Activated T-cell treated with anti-CD3 and anti-CD28 coated beads for 1 hour (primary cell): ENCODE measurements around the gene OSBPL5.
"Not testable (repeated sequence)": the region's sequence is repeated elsewhere in the genome, so short reads cannot be mapped to it uniquely, and the experiment has no call there.

Experiments used
- DNase-seq: peaks from one replicate; pipeline ENCODE4 v3.0.0-alpha.2; 2020; ENCODE audit warnings: low read depth

OSBPL5 gene

DNA sequence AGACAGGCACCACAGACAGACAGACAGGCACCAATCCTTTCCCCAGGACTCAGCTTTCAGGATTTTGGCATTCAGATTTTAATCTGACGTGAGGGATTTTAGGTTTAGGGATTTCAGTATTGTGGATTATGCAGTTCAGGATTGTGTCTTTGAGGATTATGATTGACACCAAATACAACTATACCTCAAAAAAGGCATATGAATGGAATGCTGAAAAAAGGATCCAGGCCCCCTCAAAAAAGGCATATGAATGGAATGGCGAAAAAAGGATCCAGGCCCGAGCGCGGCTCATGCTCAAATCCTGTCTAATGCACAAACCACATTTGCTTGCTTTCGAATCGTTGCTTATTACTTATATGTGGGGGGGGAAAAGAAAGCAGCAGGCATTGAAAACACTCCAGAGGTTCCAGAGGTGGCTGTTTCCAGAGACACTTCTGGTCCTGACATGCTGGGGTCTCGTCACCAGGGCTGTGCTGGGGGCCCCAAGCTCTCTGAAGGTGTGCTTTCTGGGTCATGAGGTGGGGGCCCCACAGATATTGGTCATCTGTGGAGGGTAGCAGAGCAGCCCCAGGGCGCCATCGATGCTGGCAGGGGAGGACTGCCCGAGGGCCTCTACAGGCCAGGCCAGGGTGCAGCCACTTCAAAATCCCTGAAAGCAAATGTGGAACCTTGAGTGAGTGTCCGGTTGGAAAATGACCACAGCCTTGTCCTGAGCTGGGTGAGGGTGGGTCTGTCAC, 16.8 kb upstream of the OSBPL5 start:
- DNase-seq, result no peak

DNA sequence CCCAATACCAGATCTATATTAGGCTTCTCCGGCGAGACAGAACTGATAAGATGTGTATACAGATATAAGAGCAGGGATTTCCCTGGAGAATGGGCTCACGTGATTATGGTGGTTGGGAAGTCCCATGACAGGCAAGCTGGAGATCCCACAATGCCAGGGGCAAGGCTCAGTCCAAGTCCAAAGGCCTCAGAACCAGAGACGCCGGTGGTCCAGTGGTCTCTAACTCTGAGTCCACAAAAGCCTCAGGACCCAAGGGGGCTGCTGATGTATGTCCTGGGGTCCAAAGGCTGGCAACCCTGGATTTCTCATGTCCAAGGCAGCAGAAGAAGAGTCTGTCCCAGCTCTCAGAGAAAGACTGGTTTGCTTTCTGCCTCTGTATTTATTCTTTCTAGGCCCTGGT, 15.8 kb upstream of the OSBPL5 start:
- DNase-seq, result no peak

DNA sequence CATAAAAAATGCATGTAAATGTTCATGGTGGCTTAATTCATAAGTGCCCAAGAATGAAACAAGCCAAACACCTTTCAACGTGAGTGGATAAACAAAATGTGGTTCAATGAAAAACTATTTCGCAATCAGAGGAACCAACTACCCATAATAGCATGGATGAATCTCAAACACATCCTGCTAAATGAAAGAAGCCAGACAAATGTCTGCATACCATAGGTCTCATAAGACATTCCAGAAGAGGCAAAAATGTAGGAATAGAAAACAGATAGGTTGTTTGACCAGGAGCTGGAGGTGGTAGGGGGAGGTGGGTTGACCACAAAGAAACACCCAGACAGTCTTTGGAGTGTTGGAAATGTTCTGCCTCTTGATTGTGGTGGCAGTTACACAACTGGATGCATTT, 13.2 kb upstream of the OSBPL5 start:
- DNase-seq, result no peak

DNA sequence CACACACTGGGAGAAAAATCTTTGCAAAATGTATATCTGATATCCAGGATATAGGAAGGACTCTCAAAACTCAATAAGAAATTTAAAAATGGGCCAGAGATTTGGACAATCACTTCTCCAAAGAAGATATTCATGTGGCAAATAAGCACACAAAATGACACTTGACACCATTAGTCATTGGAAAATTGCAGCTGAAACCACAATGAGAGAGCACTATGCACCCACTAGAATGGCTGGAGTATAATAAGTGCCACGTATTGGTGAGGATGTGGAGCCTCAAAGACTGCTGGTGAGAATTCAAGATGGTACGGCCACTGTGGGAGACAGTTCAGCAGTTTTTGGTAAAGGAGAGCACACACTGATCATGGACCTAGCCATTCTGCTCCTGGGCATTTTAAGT, 12.8 kb upstream of the OSBPL5 start:
- DNase-seq, result no peak

DNA sequence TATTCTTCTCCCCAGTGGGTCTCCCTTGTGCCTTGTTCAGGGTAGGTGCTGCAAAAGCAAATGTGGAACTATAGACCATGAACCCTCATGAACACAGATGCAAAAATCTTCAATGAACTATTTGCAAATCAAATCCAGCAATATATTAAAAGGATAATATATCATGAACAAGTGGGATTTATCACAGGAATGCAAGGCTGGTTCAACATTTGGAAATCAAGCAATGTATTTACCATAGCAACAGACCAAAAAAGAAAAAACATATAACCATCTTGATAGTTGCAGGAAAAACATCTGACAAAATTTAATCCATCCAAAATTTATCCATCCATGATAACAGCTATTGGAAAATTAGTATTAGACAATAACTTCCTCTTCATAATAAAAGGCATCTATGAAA, 11.4 kb upstream of the OSBPL5 start:
- no peak for DNase-seq

DNA sequence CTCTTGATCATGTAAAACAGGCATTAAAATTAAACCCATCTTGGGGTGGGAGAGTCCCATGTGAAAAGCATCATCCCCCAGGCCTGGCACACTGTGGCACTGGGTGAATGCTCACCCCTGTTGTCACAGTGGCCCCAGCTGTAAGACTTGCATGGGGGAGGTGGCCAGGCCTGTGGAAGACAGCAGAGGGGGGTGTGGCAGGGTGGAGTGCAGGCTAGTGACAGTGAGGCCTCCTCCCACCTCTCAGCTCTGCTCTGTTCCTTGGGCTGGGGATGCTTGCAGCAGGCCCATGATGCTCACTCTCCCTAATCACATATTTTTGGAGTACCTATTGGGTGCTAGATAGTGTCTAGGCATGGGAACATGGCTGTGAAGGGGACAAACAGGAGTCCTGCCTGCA, 10.1 kb upstream of the OSBPL5 start:
- DNase-seq, result no peak

DNA sequence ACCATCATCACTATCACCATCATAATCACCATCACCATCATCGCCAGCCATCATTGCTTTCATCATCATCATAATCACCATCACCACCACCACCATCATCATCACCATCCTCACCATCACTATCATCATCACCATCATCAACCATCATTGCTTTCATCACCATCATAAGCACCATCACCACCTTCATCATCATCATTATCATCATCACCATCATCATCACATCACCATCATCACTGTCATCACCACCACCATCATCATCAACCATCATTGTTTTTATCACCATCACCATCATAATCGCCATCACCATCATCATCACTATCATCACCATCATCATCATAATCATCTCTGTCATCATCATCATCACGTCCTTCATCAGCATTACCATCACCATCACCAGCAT, 9.3 kb upstream of the OSBPL5 start:
- no peak for DNase-seq

DNA sequence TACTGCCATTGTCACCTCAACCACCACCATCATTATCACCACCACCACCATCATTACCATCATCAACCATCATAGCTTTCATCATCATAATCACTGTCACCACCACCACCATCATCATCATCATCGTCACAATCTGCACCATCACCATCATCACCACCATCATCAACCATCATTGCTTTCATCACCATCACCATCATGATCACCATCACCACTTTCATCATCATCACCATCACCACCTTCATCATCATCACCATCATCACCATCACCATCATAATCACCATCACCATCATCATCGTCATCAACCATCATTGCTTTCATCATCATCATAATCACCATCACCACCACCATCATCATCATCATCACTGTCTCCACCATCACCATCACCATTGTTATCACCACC, 8.7 kb upstream of the OSBPL5 start:
- DNase-seq, result no peak

DNA sequence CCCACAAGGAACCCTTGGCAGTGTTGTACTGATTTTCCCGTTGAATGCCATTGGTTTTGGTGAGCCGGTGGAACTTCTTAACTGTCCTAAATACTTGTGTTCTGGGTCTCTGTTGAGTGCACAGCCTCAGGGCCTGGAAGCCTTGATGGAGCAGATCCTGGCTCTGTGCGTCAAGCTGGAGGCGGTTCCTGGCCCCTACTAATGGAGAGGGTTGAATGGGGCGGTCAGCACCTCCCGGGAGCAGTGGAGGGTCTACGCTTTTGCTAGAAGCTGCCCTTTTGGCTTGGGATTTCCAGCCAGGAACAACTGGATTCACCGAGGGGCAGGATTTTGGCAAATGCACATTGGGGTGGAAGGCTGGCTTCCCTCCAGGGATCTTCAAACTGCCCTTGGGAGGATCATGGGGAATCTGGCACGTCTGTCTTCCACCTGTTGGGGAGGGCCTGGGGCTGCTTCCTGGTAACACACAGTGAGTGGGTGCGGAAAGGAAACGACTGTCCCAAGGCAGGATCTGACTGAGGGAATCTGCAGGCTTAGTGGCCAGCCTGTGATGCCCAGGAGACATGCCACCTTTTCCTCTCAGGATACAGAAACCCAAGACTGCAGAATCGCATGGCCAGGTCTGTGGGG, 6.9 kb upstream of the OSBPL5 start:
- no peak for DNase-seq

DNA sequence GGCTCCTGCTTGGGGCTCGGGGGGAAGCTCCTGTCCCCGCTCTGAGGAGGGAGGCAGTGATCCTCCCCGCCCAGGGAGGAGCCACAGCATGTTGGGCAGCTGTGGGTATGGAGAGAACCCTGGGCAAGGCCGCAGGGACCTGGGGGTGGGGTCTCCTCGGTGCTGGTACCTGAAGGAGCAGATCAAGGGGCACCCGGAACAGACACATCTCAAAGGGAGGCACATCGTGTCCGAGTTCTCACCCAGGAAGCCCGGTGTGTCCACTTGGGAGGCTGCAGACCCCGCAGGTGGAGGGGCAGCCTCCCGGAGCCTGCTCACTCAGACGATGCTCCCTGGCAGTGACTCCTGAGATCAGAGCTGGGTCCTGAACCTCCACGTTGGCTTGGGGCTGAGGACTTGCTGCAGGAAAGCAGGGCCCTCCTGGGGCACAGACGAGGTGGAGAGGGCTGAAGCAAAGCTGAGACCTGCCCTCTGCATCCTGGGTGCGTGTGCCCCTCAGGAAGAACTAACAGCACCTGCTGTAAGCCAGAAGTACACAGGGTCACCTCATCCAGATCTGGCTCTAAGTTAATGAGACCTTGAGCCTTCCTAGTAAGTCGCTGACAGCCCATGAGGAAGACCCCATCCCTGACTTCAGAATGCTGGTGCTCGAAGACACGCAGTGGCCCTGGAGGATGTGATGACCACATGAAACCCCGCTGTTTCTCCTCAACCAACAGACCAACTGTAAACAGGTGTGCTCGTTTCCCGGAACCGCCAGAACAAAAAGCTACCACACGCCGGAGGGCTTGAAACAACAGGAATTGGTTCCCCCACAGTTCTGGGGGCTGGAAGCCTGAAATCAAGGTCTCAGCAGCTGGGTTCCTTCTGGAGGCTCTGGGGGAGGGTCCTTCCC, 5.9 kb upstream of the OSBPL5 start:
- DNase-seq, result no peak

DNA sequence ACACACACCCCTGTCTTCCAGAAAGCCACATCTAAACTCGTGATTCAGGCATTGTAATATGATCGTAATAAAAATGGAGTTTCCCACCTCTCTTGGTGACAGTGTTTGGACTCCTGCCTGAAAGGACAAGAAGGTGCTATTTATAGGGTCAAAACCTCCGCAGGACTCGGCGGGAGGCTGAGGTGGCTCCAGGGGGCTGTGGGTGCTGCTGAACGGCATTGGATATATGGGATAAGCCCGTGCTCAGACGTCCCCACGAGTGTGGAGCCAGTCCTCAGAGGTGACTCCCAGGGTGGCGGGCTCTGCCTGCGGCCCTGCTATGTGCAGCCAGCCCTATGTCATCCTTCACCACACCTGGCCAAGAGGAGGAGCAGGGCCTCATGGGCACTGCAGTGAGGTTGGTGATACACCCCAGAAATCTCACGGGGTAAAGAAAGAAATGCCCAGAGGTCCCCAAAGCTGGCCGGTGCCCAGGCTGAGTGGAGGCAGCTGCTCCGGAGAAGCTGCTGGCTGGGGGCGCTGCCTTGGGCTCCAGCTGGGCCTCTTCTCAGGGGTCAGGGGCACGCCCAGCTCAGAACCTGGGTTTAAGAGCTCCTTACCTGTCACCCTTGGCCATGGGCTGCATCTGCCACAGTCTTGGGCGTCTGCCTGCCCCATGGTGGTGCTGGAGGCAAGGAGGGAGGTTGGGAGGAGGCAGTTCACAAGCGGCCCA, 5.1 kb upstream of the OSBPL5 start:
- no peak for DNase-seq

DNA sequence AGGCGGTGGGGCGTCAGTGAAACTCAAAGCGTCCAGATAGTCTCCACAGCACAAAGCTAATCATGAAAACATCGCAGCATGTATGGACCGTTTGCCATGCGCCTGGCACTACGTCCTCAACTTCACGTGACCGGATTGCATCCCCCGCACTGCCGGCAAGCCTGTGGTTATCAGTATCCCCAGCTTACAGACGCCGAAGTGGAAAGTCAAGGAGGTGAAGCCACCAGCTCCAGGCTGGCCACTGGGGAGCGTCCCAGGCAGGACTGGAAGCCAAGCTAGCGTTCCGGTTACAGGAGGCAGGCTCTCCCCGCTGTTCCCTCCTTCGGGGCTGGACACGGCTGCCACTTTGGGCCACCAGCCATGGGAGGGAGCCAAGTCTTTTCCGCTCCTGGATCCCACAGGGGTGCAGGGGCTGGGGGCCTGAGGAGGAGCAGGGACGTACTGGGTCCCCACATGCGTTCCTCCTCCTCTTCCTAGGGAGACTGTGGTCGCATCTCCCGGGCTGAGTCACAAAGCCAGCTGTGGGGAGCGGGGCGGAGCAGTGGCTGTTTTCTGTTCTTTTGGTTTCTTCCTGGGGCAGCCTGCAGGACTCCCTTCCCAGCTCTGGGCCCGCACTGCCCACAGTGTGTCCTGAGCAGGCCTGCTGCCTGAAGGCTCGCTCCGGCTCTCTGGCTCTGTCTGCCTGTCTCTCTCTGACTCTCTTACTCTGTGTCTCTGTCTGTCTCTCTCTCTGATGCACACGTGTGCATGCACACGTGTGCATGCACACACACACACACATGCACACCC, 4.3 kb upstream of the OSBPL5 start:
- DNase-seq, result no peak

DNA sequence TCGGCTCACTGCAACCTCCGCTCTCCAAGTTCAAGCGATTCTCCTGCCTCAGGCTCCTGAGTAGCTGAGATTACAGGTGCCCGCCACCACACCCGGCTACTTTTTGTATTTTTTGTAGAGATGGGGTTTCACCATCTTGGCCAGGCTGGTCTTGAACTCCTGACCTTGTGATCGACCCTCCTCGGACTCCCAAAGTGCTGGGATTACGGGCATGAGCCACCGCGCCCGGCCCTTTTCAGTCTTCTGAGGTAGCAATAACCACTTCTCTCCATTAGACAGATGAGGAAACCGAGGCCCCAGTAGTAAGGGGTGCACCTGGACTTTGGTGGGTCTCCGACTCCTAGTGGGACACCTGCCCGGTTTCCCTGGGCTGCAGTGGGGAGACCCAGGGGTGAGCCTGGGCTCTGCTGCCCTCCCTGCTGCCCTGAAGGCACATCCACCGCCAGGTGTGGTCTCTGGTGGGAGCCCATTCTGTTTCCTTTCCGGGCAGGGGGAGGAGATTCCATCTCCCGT, 3.7 kb upstream of the OSBPL5 start:
- DNase-seq, result not testable (repeated sequence)

DNA sequence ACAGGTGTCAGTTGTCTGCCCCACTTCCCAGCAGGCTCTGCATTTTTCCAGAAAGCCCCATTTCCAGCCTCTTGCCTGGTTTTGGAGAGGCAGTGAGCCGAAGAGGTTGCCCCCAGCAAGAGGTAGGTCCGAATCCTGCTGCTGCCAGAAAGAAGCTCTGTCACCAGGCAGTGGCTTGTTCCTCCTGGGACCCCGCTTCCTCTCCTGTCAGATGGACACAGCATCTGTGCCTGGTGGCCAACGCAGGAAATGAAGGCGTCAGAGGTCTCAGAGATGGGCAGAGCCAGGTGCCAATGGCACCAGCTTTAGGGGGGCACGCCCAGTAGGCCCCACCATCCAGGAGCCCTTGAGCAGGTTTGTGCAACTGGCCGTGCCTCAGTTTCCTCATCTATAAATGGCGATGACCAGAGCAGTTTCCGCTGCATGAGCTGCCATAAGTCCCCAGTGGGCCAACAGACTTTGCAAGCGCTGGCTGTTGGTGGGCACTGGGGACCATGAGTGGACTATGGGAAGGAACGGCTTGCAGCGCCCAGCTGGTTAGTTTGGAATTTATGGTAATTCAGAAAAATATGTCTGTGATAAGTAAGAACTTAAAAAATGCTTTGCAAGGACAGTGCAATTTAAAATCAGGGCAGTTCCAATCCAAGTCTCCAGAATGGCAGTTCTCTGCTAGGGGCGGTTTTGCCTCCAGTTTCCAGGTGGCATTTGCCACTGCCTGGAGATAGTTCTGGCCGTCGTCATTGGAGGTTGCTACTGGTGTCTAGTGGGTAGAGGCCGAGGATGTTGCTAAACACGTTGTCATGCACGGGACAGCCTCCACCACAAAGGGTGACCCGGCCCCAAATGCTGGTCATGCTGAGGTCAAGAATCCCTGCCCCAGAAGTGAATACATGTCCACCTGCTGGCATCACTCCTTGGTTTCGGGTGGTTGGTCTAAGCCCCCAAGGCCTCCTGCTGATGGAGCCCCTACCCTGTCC, 2.3 kb upstream of the OSBPL5 start:
- no peak for DNase-seq

DNA sequence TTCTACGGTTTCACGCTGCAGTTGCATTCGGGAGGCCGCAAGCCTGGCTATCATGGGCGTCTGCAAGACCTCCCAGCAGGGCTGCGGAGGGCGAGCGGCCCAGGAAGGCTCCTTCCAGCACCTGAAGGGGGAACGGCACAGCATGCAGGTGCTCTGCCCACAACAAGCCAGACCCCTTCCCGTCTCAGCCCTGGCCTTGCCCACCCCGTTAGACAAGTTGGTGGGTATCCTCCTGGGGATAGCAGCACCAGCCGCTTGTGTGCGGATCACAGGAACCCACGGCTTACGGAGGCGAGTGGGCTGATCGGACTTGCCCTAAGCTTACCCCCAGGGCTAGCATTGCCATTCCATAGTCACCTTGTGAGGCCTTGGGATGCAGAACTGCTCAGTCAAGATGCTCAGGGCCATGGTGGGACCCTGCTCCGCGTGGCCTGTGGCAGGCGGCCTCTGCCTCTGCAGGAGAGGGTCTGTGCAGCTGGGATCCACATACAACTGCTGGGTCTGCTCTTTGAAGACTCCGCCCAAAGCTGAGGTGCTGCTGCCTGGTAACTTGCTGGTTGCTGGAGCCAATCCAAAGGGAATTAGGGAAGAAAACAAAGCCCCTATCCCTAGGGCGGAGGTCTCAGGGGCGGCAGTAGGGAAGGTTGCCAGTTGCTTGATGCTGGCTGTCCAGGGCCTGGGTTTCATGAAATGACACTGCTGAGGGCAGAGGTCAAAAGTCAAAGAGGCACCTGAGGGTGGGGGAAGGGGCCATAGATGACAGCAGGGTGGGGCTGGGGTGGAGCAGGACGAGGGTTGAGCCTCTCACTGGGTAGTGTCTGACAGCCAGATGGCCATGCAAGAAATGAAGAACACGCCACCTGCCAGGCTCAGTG, 1.4 kb upstream of the OSBPL5 start:
- no peak for DNase-seq

DNA sequence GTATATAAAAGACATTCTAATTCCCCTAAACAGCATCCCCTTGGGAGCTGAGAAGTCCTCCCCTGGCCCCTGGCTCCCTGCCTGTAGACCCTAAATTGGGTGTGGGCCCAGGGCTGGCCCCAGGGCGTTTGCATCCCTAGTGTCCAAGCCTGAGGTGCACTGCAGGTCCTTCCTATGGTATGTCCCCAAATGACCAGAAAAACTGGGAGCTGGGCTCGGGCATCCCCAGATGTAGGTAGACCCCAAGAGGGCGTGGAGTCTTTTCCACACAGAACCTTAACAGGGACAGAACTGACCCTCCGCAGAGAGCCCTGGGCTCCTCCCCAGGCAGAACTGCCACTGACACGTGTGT, 782 bp upstream of the OSBPL5 start:
- DNase-seq, result no peak

DNA sequence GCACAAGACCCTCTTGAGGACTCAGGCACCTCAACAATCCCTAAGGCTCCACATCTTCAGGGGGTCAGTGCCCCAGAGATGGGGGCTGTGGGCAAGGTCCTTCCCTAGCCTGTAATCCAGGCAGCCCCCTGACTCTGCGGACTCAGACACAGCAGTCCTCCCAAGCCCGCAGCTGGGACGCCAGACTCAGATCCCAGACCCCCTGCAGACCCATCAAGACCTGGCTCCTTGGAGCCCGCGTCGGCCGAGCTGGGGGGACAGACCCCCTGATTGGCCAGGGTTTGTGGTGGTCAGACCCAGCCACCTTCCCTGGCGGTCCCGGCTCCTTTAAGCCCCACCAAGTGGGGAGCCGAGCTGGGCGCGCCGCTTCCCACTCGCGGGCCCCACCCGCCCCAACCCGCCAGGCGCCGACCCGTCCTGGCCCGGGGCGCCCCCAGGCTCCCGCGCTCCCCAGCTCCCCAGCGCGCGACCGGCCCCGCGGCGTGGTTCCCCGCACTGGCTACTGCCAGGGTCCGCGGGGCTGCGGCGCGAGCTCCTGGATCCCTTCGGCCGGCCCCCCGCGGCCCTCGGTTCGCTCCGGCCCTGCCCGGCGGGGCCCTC, 458 bp downstream of the OSBPL5 start:
- no peak for DNase-seq

DNA sequence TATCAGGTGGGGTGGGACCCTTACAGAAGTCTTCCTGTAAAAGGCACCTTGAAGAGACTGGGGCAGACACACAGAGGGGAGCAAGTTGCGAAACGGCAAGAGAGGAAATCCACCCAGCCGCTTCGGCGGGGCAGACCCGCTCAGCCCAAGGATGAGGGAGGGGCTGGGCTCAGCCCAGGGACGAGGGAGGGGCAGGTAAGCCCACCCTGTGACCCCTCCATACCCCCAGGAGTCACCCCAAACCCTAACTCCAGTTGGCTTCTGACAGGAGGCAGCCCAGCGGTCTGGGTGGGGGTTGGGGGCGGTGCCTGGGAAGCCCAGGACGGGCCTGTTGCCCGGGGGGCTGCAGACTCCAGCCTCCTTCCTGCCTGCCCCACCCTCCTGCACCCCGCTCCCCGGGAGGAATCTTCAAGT, 965 bp downstream of the OSBPL5 start:
- DNase-seq, result no peak
